Panc1 (cell line): Measurements from ENCODE around the gene SYAP1. TPM values are rescaled to one million over a fixed set of nuclear protein-coding genes. Genes with fewer than 3 reads are reported as not detected.

ENCODE experiments used
- ATAC-seq: fragments of 200-7000 bp; cut with Tn5 transposase; 2 replicates; pipeline ENCODE4 v1.9.1; 2020; ENCODE audit warnings: mild to moderate bottlenecking, moderate library complexity
- BruUV-seq: library from RNA; stranded (reverse); fragments of 400-500 nt; replicated peaks from 2 replicates; lab custom pipeline; 2021; lab: Mats Ljungman, UMichigan
- CTCF ChIA-PET: fragments of 300-600 bp; sonication (Branson Sonifier 250); formaldehyde crosslinking; loops from one replicate; lab custom pipeline; 2022; ENCODE audit warnings: antibody characterized with exemption; lab: Charles Lee
- POLR2A ChIA-PET: fragments of 300-600 bp; sonication (Branson Sonifier 250); formaldehyde crosslinking; loops from one replicate; lab custom pipeline; 2022; ENCODE audit warnings: antibody characterized with exemption; lab: Charles Lee
- DNase-seq: peaks from one replicate; pipeline ENCODE4 v3.0.0-alpha.2; 2010; ENCODE audit warnings: low read depth, low spot score
- H3K27ac ChIP-seq: 2 replicates; pipeline ENCODE4 v1.5.1; 2011; ENCODE audit warnings: mild to moderate bottlenecking, low read length, inconsistent platforms
- H3K27me3 ChIP-seq: fragments of 200-500 bp; sonication (Bioruptor generic); 2 replicates; pipeline ENCODE4 v1.6.0; 2014; ENCODE audit warnings: low read length, inconsistent platforms; ENCODE audit not compliant: control insufficient read depth, insufficient read depth
- H3K36me3 ChIP-seq: fragments of 200-500 bp; sonication (Bioruptor generic); 2 replicates; pipeline ENCODE4 v1.5.1; 2014; ENCODE audit warnings: inconsistent platforms, mild to moderate bottlenecking, low read length, moderate library complexity; ENCODE audit not compliant: control insufficient read depth, insufficient read depth
- H3K4me1 ChIP-seq: 2 replicates; pipeline ENCODE4 v1.5.1; 2011; ENCODE audit warnings: inconsistent platforms, mild to moderate bottlenecking, low read length, moderate library complexity; ENCODE audit not compliant: control insufficient read depth, insufficient read depth
- H3K4me3 ChIP-seq, 2 experiments: 2 replicates each; pipeline ENCODE4 v1.5.1; 2011 to 2012; ENCODE audit warnings: low read depth in 2 of 2, low read length in 2 of 2, mild to moderate bottlenecking in 2 of 2, inconsistent platforms in 1 of 2, moderate library complexity in 1 of 2
- H3K9me3 ChIP-seq: fragments of 200-500 bp; sonication (Bioruptor generic); 2 replicates; pipeline ENCODE4 v1.5.1; 2014; ENCODE audit warnings: low read depth, mild to moderate bottlenecking, inconsistent platforms, low read length, moderate library complexity; ENCODE audit not compliant: control insufficient read depth, insufficient read depth
- POLR2AphosphoS5 ChIP-seq: IDR thresholded peaks from 2 replicates; pipeline ENCODE4 v1.6.1; 2012; ENCODE audit warnings: mild to moderate bottlenecking, low read depth, low read length, moderate library complexity
- SIN3A ChIP-seq: IDR thresholded peaks from 2 replicates; pipeline ENCODE4 v1.6.1; 2012; ENCODE audit warnings: low read depth, mild to moderate bottlenecking, low read length, moderate library complexity, borderline replicate concordance; ENCODE audit not compliant: insufficient read depth
- TCF7L2 ChIP-seq: IDR thresholded peaks from 2 replicates; pipeline ENCODE4 v1.6.1; 2011; ENCODE audit warnings: mild to moderate bottlenecking, low read depth, low read length, inconsistent platforms
- in situ Hi-C: cut with HindIII; loops from 2 replicates; pipeline ENCODE4 v1.10.0; 2016; ENCODE audit warnings: low sequenced_read_pairs, low pct_unique_long_range_greater_than_20kb
- intact Hi-C: fragments of 100-400 bp; cut with micrococcal nuclease; formaldehyde crosslinking; loops from one replicate; pipeline ENCODE4 v1.10.0; 2022; ENCODE audit not compliant: unreplicated experiment
- total RNA-seq: library from RNA; stranded (reverse); gene quantifications from one replicate; pipeline ENCODE4 v1.2.1, GENCODE V29; 2021; ENCODE audit not compliant: unreplicated experiment
- TF ChIP-seq, protein P1 (sequence below), 2 experiments: IDR thresholded peaks; 2 replicates each; pipeline ENCODE4 v1.6.1; 2011 to 2012; ENCODE audit warnings: low read depth in 2 of 2, control low read depth in 1 of 2, low read length in 1 of 2, mild to moderate bottlenecking in 1 of 2, moderate library complexity in 1 of 2; ENCODE audit not compliant: insufficient read depth in 1 of 2
- TF ChIP-seq, protein P2 (sequence below): fragments of 450-650 bp; IDR thresholded peaks from 2 replicates; pipeline ENCODE4 v1.5.1; 2017; ENCODE audit warnings: mild to moderate bottlenecking

SYAP1 gene
- total RNA-seq, 1 experiment from 2014 or later, result 23.4 TPM

DNA sequence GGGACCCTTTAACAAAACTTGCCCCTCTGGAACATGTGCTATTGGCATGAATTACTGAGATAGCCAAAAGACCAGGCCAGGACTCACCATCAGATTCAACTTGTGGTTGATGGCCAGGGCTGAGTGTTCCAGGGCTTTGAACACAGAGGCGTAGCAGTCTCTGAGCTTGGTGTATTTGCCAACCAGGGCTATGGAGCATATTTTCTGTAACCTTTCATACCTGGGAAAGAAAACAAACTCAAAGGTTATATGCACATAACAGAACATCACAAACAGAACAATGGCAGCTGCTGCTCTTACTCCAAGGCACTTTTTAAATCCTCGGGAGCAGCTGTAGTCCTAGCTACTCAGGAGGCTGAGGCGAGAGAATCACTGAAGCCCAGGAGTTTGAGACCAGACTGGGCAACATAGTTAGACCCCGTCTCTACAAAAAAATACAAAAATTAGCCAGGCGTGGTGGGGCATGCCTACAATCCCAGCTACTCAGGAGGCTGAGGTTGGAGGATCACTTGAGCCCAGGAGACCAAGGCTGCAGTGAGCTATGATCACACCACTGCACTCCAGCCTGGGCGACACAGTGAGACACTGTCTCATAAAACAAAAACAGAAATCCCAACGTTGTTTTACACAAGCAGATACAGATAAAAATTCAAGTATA lies 36.3 kb upstream of the SYAP1 start:
- H3K36me3 ChIP-seq, result no peaks in the 10 kb centered on the region
- H3K9me3 ChIP-seq, result no peaks in the 10 kb centered on the region
- TF ChIP-seq POLR2AphosphoS5, result no peak
- TF ChIP-seq, protein P1, sequence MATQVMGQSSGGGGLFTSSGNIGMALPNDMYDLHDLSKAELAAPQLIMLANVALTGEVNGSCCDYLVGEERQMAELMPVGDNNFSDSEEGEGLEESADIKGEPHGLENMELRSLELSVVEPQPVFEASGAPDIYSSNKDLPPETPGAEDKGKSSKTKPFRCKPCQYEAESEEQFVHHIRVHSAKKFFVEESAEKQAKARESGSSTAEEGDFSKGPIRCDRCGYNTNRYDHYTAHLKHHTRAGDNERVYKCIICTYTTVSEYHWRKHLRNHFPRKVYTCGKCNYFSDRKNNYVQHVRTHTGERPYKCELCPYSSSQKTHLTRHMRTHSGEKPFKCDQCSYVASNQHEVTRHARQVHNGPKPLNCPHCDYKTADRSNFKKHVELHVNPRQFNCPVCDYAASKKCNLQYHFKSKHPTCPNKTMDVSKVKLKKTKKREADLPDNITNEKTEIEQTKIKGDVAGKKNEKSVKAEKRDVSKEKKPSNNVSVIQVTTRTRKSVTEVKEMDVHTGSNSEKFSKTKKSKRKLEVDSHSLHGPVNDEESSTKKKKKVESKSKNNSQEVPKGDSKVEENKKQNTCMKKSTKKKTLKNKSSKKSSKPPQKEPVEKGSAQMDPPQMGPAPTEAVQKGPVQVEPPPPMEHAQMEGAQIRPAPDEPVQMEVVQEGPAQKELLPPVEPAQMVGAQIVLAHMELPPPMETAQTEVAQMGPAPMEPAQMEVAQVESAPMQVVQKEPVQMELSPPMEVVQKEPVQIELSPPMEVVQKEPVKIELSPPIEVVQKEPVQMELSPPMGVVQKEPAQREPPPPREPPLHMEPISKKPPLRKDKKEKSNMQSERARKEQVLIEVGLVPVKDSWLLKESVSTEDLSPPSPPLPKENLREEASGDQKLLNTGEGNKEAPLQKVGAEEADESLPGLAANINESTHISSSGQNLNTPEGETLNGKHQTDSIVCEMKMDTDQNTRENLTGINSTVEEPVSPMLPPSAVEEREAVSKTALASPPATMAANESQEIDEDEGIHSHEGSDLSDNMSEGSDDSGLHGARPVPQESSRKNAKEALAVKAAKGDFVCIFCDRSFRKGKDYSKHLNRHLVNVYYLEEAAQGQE (IDR thresholded peaks at IDR 0.05; ENCODE audit: insufficient read depth in 1 of 2, low read depth in 2 of 2, low read length in 1 of 2), result no peak
- no peak for DNase-seq
- POLR2A ChIA-PET, result no interaction called here
- H3K27ac ChIP-seq, result no peak overlapping the region
- intact Hi-C loops (no loop called here), in situ Hi-C loops (no loop called here)
- CTCF ChIA-PET, result no interaction called here
- no peak overlapping the region for H3K4me3 ChIP-seq
- no TSS peak for BruUV-seq
- ATAC-seq, result no peak
- H3K4me1 ChIP-seq, result no peaks in the 10 kb centered on the region
- no peaks in the 10 kb centered on the region for H3K27me3 ChIP-seq

DNA sequence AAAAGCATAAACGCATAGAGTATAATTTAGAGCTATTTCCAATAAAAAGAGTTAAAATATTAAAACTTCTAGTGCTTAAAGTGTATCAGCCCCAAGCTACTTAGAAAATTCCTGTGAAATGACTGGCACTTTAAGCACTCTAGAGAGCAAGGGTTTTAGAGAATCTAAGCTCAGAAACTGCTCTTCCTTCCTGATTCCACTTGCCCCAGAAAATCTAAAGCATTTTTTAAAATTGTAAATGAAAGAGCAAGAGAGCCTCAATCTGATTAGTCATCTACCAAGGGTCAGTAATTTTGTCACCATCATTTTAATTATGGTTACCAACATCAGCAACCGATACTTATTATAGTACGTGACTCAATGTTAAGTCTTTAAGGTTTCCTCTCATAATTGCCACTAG lies 31.9 kb upstream of the SYAP1 start:
- ChIA-PET POLR2A (interaction anchor here (0.7 kb wide), 1 partner anchor 412 kb away, joined by 8 read pairs; no protein-coding TSS in a partner anchor), CTCF (no interaction called here)
- DNase-seq (no peak), ATAC-seq (no peak)
- intact Hi-C loops (no loop called here), in situ Hi-C loops (no loop called here)
- H3K4me3 ChIP-seq, result no peak overlapping the region
- H3K27me3 ChIP-seq, result no peaks in the 10 kb centered on the region
- H3K36me3 ChIP-seq, result no peaks in the 10 kb centered on the region
- H3K27ac ChIP-seq, result no peak overlapping the region
- TF ChIP-seq TCF7L2 (no peak), SIN3A (no peak), POLR2AphosphoS5 (no peak)
- TF ChIP-seq, protein P2, sequence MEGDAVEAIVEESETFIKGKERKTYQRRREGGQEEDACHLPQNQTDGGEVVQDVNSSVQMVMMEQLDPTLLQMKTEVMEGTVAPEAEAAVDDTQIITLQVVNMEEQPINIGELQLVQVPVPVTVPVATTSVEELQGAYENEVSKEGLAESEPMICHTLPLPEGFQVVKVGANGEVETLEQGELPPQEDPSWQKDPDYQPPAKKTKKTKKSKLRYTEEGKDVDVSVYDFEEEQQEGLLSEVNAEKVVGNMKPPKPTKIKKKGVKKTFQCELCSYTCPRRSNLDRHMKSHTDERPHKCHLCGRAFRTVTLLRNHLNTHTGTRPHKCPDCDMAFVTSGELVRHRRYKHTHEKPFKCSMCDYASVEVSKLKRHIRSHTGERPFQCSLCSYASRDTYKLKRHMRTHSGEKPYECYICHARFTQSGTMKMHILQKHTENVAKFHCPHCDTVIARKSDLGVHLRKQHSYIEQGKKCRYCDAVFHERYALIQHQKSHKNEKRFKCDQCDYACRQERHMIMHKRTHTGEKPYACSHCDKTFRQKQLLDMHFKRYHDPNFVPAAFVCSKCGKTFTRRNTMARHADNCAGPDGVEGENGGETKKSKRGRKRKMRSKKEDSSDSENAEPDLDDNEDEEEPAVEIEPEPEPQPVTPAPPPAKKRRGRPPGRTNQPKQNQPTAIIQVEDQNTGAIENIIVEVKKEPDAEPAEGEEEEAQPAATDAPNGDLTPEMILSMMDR, result no peak
- TF ChIP-seq, protein P1 (IDR thresholded peaks at IDR 0.05; ENCODE audit: insufficient read depth in 1 of 2, low read depth in 2 of 2, low read length in 1 of 2), result no peak
- H3K4me1 ChIP-seq, result no peaks in the 10 kb centered on the region
- H3K9me3 ChIP-seq, result no peaks in the 10 kb centered on the region
- no TSS peak for BruUV-seq
